HepG2 (cell line): ENCODE measurements around the gene SHC1. TPM values are rescaled to one million over a fixed set of nuclear protein-coding genes. Genes with fewer than 3 reads are reported as not detected.

Source experiments
- DBP ChIP-seq: sonication (generic); formaldehyde crosslinking; IDR thresholded peaks from 2 replicates; pipeline ENCODE4 v1.4.0; 2020; ENCODE audit warnings: missing genetic modification reagents; ENCODE audit errors: not compliant biosample characterization
- FUBP1 ChIP-seq: sonication (generic); formaldehyde crosslinking; IDR thresholded peaks from 2 replicates; pipeline ENCODE4 v1.5.1; 2020; ENCODE audit warnings: missing genetic modification reagents, mild to moderate bottlenecking, borderline replicate concordance
- GRHL1 ChIP-seq: sonication (generic); formaldehyde crosslinking; conservative IDR thresholded peaks from 2 replicates; pipeline ENCODE4 v1.8.0; 2022; ENCODE audit warnings: missing genetic modification reagents
- GTF2F1 ChIP-seq: fragments of 150-350 bp; IDR thresholded peaks from 2 replicates; pipeline ENCODE4 v1.6.1; 2014; ENCODE audit warnings: low read length
- IRX3 ChIP-seq: sonication (generic); formaldehyde crosslinking; IDR thresholded peaks from 2 replicates; pipeline ENCODE4 v1.8.1; 2023; ENCODE audit warnings: mild to moderate bottlenecking, low read depth, missing genetic modification reagents, borderline replicate concordance
- NCOA2 ChIP-seq: sonication (generic); formaldehyde crosslinking; IDR thresholded peaks from 2 replicates; pipeline ENCODE4 v1.8.0; 2022; ENCODE audit warnings: inconsistent platforms
- NFE2L1 ChIP-seq: sonication (generic); formaldehyde crosslinking; IDR thresholded peaks from 2 replicates; pipeline ENCODE4 v1.4.0; 2020; ENCODE audit warnings: missing genetic modification reagents, mild to moderate bottlenecking, borderline replicate concordance
- PLSCR1 ChIP-seq: sonication (generic); formaldehyde crosslinking; IDR thresholded peaks from 2 replicates; pipeline ENCODE4 v1.5.0; 2020; ENCODE audit warnings: missing genetic modification reagents, mild to moderate bottlenecking, borderline replicate concordance
- REL ChIP-seq: sonication (generic); formaldehyde crosslinking; conservative IDR thresholded peaks from 2 replicates; pipeline ENCODE4 v1.8.0; 2022; ENCODE audit warnings: mild to moderate bottlenecking, missing genetic modification reagents, moderate library complexity
- RFX5 ChIP-seq: IDR thresholded peaks from 2 replicates; pipeline ENCODE4 v1.6.1; 2011; ENCODE audit warnings: low read depth, low read length, improper control_type of control experiment
- SP1 ChIP-seq, 2 experiments: fragments of 450-650 bp in 1 of 2; sonication (generic) in 1 of 2; formaldehyde crosslinking in 1 of 2; IDR thresholded peaks; 2 replicates each; pipeline versions ENCODE4 v1.4.0 to v1.6.1; 2016 to 2020; ENCODE audit warnings: missing genetic modification reagents in 1 of 2
- TBL1XR1 ChIP-seq: fragments of 150-350 bp; IDR thresholded peaks from 2 replicates; pipeline ENCODE4 v1.6.1; 2014; ENCODE audit warnings: borderline replicate concordance, low read length; ENCODE audit not compliant: partially characterized antibody
- THRA ChIP-seq: sonication (generic); formaldehyde crosslinking; IDR thresholded peaks from 2 replicates; pipeline ENCODE4 v1.4.0; 2020; ENCODE audit warnings: missing genetic modification reagents, borderline replicate concordance
- TP53 ChIP-seq: sonication (generic); formaldehyde crosslinking; conservative IDR thresholded peaks from 2 replicates; pipeline ENCODE4 v1.4.0; 2020; ENCODE audit warnings: missing genetic modification reagents
- ZFX ChIP-seq: sonication (generic); formaldehyde crosslinking; IDR thresholded peaks from 2 replicates; pipeline ENCODE4 v1.4.0; 2020; ENCODE audit warnings: mild to moderate bottlenecking, low read depth, missing genetic modification reagents, moderate library complexity
- ZNF235 ChIP-seq: sonication (generic); formaldehyde crosslinking; IDR thresholded peaks from 2 replicates; pipeline ENCODE4 v1.8.1; 2023; ENCODE audit warnings: mild to moderate bottlenecking, missing genetic modification reagents, borderline replicate concordance
- ZNF576 ChIP-seq: sonication (generic); formaldehyde crosslinking; IDR thresholded peaks from 2 replicates; pipeline ENCODE4 v1.4.0; 2020; ENCODE audit warnings: mild to moderate bottlenecking, missing genetic modification reagents
- ZNF800 ChIP-seq: sonication (generic); formaldehyde crosslinking; IDR thresholded peaks from 2 replicates; pipeline ENCODE4 v1.4.0; 2020; ENCODE audit warnings: missing genetic modification reagents
- polyA plus RNA-seq, 8 experiments: library from polyadenylated mRNA; depleted of rRNA in 3 of 8; stranded (reverse) in 7 of 8; unstranded in 1 of 8; fragments of >200 nt; fragmentation: Illumina TruSeq in 4 of 8; extraction: Trizol in 4 of 8; gene quantifications; 2 replicates each; pipeline versions ENCODE4 v1.2.1 to v1.2.3, GENCODE V29; 2011 to 2016; ENCODE audit warnings: low read depth in 4 of 8, missing spikeins in 1 of 8, mixed read lengths in 1 of 8; ENCODE audit not compliant: insufficient read depth in 1 of 8
- total RNA-seq, 5 experiments: library from RNA; depleted of rRNA; stranded (reverse); fragments of >200 nt; fragmentation: Illumina TruSeq; extraction: Trizol; gene quantifications; 2 replicates each; pipeline ENCODE4 v1.2.3, GENCODE V29; 2016; ENCODE audit warnings: low read depth in 1 of 5

SHC1 gene
- total and polyA plus RNA-seq, 2 of the 13 experiments (the other 11 are each of a cell fraction or from before 2014, with no cell fraction given): 52.0 to 137 TPM

GRCh38 chr1:155000726-155001424 lies 30.3 kb upstream of the SHC1 start (continued):
- TF ChIP-seq REL (0 out of 2 replicates have a peak, but pooled peaks have one; percentile 22), ZFX (CRISPR knock-in tag) (peak; percentile 79), DBP (CRISPR knock-in tag) (no peak), IRX3 (CRISPR knock-in tag) (no peak), SP1 (IDR thresholded peaks at IDR 0.05) (no peak), SP1 (CRISPR knock-in tag; IDR thresholded peaks at IDR 0.05) (peak; percentile 76; the same call in 1 of the 2 replicates), FUBP1 (CRISPR knock-in tag) (no peak), NFE2L1 (CRISPR knock-in tag) (peak; percentile 96), ZNF576 (CRISPR knock-in tag) (no peak), GTF2F1 (0 out of 2 replicates have a peak, but pooled peaks have one; percentile 27), ZNF235 (CRISPR knock-in tag) (peak; percentile 46; the same call in 1 of the 2 replicates), PLSCR1 (CRISPR knock-in tag) (no peak; the same call in 1 of the 2 replicates), NCOA2 (CRISPR knock-in tag) (peak; percentile 81), TBL1XR1 (no peak), RFX5 (peak; percentile 54; the same call in 1 of the 2 replicates), TP53 (CRISPR knock-in tag) (no peak), THRA (CRISPR knock-in tag) (peak; percentile 99), ZNF800 (CRISPR knock-in tag) (peak; percentile 73; the same call in 1 of the 2 replicates), GRHL1 (no peak)
